ENCODE data around the gene ROMO1. TPM values are rescaled to one million over a fixed set of nuclear protein-coding genes. Genes with fewer than 3 reads are reported as not detected.

ROMO1 gene
- polyA plus RNA-seq, 2 of the 4 experiments (the other 2 are of a cell fraction), result 201 to 430 TPM

- TF ChIP-seq REST (IDR thresholded peaks at IDR 0.05), result no peak
- no peak for TF ChIP-seq FOSL2 (IDR thresholded peaks at IDR 0.05)
- no peak for TF ChIP-seq FOSL2 (CRISPR knock-in tag; IDR thresholded peaks at IDR 0.05)
- no peak for TF ChIP-seq HOXA7 (CRISPR knock-in tag; IDR thresholded peaks at IDR 0.05)
- no peak for TF ChIP-seq MAX (IDR thresholded peaks at IDR 0.05)
- no peak for TF ChIP-seq RNF2 (IDR thresholded peaks at IDR 0.05; ENCODE audit: borderline replicate concordance, low read depth)
- no peak for TF ChIP-seq HEYL (CRISPR knock-in tag; IDR thresholded peaks at IDR 0.05)
Measured at GRCh38 chr20:35652641-35653429, 46.4 kb upstream of the ROMO1 start (continued).

- FAIRE-seq (no peak), ATAC-seq (no peak), DNase-seq (ENCODE audit: low read depth in 1 of 2, low spot score in 1 of 2) (no peak)
- Histone ChIP-seq H3K9me3 (no peaks in the 10 kb centered on the region), H3K4me1 (no peaks in the 10 kb centered on the region; the same call in 2 of the 3 replicates), H3K4me2 (no peak overlapping the region), H3K4me3 (no peak overlapping the region), H3K27ac (no peak overlapping the region)
- ChIA-PET POLR2A (no interaction called here), CTCF (interaction anchor here (0.9 to 2.3 kb wide), 3 partner anchors 18 to 47 kb away, joined by 3 to 8 read pairs (median 3); no protein-coding TSS in a partner anchor)
- TF ChIP-seq ATOH8 (CRISPR knock-in tag; IDR thresholded peaks at IDR 0.05; ENCODE audit: low read depth) (no peak), CHD4 (IDR thresholded peaks at IDR 0.05; ENCODE audit: borderline replicate concordance) (no peak), BHLHE40 (IDR thresholded peaks at IDR 0.05; ENCODE audit: low read depth, low read length) (no peak), CBX8 (IDR thresholded peaks at IDR 0.05) (no peak), FOSB (CRISPR knock-in tag; IDR thresholded peaks at IDR 0.05) (no peak), CBX2 (IDR thresholded peaks at IDR 0.05; ENCODE audit: borderline replicate concordance, low read depth) (no peak), RAD21 (conservative IDR thresholded peaks at IDR 0.05 in 1 of 2, IDR thresholded peaks at IDR 0.05 in 1 of 2) (no peak), HMGXB4 (CRISPR knock-in tag; IDR thresholded peaks at IDR 0.05; ENCODE audit: borderline replicate concordance) (no peak)
- 92% methylated on average over 3 of the region's 3 CpGs for WGBS (ENCODE audit: missing lambda C conversion rate)
Measured at GRCh38 chr20:35653430-35653734, 45.8 kb upstream of the ROMO1 start.

GRCh38 chr20:35653893-35654292 is 45.3 kb upstream of the ROMO1 start:
- Histone ChIP-seq H3K9me3 (no peaks in the 10 kb centered on the region), H3K4me3 (no peak overlapping the region), H3K4me2 (no peak overlapping the region), H3K4me1 (no peaks in the 10 kb centered on the region; the same call in 2 of the 3 replicates), H3K27ac (no peak overlapping the region)
- FAIRE-seq (no peak), ATAC-seq (no peak), DNase-seq (ENCODE audit: low read depth in 1 of 2, low spot score in 1 of 2) (no peak)
- CTCF ChIA-PET, result interaction anchor here (0.9 to 2.3 kb wide), 3 partner anchors 18 to 47 kb away, joined by 3 to 8 read pairs (median 3); no protein-coding TSS in a partner anchor
- WGBS (ENCODE audit: missing lambda C conversion rate), result 95% methylated on average over 4 of the region's 4 CpGs
- POLR2A ChIA-PET, result no interaction called here
- no peak for TF ChIP-seq RARB (CRISPR knock-in tag; IDR thresholded peaks at IDR 0.05)
- TF ChIP-seq MAX (IDR thresholded peaks at IDR 0.05), result no peak
- no peak for TF ChIP-seq HOXB13 (CRISPR knock-in tag; IDR thresholded peaks at IDR 0.05; ENCODE audit: low read depth)
- TF ChIP-seq ZFP36 (IDR thresholded peaks at IDR 0.05; ENCODE audit: borderline replicate concordance, partially characterized antibody), result no peak
- TF ChIP-seq REST (IDR thresholded peaks at IDR 0.05), result no peak
- TF ChIP-seq KDM1A (IDR thresholded peaks at IDR 0.05; ENCODE audit: low read depth), result no peak
- TF ChIP-seq CHD2 (IDR thresholded peaks at IDR 0.05; ENCODE audit: low read length, partially characterized antibody), result no peak
- TF ChIP-seq CHD4 (IDR thresholded peaks at IDR 0.05; ENCODE audit: borderline replicate concordance), result no peak
- TF ChIP-seq ZSCAN20 (CRISPR knock-in tag; IDR thresholded peaks at IDR 0.05), result no peak
- no peak for TF ChIP-seq SREBF2 (IDR thresholded peaks at IDR 0.05)
- no peak for TF ChIP-seq JUN (IDR thresholded peaks at IDR 0.05)
- no peak for TF ChIP-seq MAFK (IDR thresholded peaks at IDR 0.05; ENCODE audit: partially characterized antibody)

All from A549 (cell line).